Left renal cortex interstitium (tissue), 4 donors: ENCODE results near the gene SLC37A4. TPM values are rescaled to one million over a fixed set of nuclear protein-coding genes. Genes with fewer than 3 reads are reported as not detected.

Source experiments
- DNase-seq, 4 donors: peaks; one replicate each; pipeline ENCODE4 v3.0.0-alpha.2; 2013; ENCODE audit warnings: low read depth in 4 of 4, low spot score in 2 of 4, missing footprints in 1 of 4
- polyA plus RNA-seq, 4 donors: library from polyadenylated mRNA; unstranded; fragments of 120-200 nt; gene quantifications; one replicate each; pipeline ENCODE4 v1.2.1, GENCODE V29; 2013; ENCODE audit not compliant: insufficient read length in 4 of 4

Gene SLC37A4
- polyA plus RNA-seq, 4 donors: 79.3 to 109 (median 97.4) TPM

DNA sequence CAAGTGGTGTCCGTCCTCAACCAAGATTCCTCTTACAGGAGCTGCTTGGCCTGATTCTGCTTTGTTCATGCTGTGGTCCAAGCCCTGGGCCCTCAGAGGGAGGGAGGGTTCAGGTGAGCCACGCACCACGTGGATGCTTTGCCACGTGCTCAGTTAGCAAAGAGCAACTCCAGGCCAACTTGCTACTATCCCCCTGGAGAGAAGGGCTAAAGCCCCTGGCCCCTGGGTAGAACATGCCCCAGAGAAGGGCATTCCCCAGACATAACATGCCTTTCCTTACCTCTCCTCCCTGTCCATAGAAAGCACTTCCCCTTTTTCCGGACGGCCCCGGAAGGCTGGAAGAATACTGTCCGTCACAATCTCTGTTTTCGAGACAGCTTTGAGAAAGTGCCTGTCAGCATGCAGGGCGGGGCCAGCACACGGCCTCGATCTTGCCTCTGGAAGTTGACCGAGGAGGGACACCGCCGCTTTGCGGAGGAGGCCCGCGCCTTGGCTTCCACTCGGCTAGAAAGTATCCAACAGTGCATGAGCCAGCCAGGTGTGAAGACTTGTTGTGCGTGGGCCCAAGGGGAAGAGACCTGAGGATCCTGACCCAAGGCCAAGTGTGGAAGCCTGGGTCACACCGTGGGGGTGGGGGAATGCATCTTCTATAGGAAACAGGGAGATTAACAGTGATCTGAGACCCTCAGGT, 50.3 kb downstream of the SLC37A4 start:
- DNase-seq: no peak

DNA sequence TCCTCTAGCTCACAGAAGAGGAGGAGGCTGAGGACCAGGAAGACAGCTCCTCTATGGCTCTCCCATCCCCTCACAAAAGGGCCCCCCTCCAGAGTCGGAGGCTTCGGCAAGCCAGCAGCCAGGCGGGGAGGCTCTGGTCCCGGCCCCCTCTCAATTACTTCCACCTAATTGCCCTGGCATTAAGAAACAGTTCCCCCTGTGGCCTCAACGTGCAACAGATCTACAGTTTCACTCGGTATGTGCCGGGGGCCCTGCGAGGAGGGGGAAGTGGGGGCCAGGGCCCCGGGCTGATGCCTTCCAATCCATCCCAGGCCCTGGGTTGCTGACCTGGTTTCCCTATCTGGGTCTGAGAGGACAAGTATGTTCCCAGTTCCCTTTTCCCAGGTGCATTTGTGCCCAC, 51.2 kb downstream of the SLC37A4 start:
- DNase-seq: no peak

DNA sequence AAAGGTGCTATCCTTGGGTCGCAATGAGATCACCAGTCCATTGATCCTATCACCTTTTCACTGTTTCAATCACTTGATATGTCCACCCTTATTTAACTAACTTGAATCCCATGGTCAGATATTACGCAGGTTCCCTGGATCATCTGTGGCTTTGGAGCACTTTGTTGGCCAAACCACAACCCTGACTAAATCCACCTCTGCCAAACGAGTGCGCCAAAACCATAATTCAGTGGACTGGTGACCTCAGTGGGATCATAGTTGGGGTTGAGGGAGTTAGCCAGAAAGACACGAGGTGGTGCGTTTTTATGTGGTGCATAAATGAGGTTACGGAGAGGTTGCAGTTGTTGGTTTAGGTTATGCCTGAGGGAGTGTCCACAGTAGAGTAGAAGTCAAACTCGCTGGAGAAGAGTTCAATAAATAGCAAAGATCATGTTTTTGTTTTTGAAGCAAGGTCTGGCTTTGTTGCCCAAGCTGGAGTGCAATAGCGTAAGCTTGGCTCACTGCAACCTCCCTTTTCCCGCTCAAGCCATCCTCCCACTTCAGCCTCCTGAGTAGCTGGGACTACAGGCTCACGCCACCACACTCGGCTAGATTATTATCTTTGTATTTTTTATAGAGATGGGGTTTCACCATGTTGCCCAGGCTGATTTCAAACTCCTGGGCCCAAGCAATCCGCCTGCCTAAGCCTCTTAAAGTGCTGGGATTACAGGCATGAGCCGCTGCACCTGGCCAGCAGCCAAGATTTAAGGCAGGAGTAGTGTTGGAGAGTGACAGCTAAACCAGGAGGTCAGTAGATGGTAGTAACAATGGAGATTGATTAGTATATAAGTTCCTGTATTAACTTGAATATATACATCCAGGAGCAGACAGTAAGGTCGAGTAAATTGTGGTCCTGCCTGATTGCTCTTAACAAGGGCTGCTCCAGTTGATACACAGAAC, 54.6 kb downstream of the SLC37A4 start:
- no peak for DNase-seq

Other genes starting within 250 kb of the SLC37A4 start
- 100 to 1,000 TPM; 117 to 143 (median 122) TPM for gene DDX6, start 239.7 kb downstream of the SLC37A4 start, polyA plus RNA-seq
- under 1 TPM in 1 of 4 donors, not detected in 3; 0.05 TPM for gene CXCR5, start 147.0 kb downstream of the SLC37A4 start, polyA plus RNA-seq
- gene BCL9L, start 105.0 kb downstream of the SLC37A4 start, polyA plus RNA-seq: 10 to 100 TPM; 21.0 to 51.6 (median 36.3) TPM
- gene UPK2, start 74.6 kb downstream of the SLC37A4 start, polyA plus RNA-seq: 10 to 100 TPM in 2 of 4 donors, 1 to 10 TPM in 2; 6.8 to 25.9 (median 10.7) TPM
- gene FOXR1, start 59.1 kb downstream of the SLC37A4 start, polyA plus RNA-seq: under 1 TPM in 1 of 4 donors, not detected in 3; 0.17 TPM
- gene CENATAC, start 32.7 kb downstream of the SLC37A4 start, polyA plus RNA-seq: 10 to 100 TPM; 12.8 to 55.5 (median 27.3) TPM
- gene RPS25, start 12.5 kb downstream of the SLC37A4 start, polyA plus RNA-seq: 1,000 to 10,000 TPM in 3 of 4 donors, 100 to 1,000 TPM in 1; 957 to 1,296 (median 1,137) TPM
- gene TRAPPC4, start 12.1 kb downstream of the SLC37A4 start, polyA plus RNA-seq: 100 to 1,000 TPM in 3 of 4 donors, 10 to 100 TPM in 1; 88.9 to 139 (median 111) TPM
- 100 to 1,000 TPM; 108 to 128 (median 121) TPM for gene HYOU1, start 26.3 kb upstream of the SLC37A4 start, polyA plus RNA-seq
- 10 to 100 TPM; 56.5 to 61.0 (median 57.5) TPM for gene VPS11, start 36.9 kb upstream of the SLC37A4 start, polyA plus RNA-seq
- gene HMBS, start 54.0 kb upstream of the SLC37A4 start, polyA plus RNA-seq: 10 to 100 TPM; 25.6 to 29.4 (median 28.8) TPM
- 10 to 100 TPM; 47.7 to 64.9 (median 55.5) TPM for gene DPAGT1, start 71.0 kb upstream of the SLC37A4 start, polyA plus RNA-seq
- 10 to 100 TPM; 10.1 to 14.2 (median 11.0) TPM for gene C2CD2L, start 76.5 kb upstream of the SLC37A4 start, polyA plus RNA-seq
- gene HINFP, start 90.7 kb upstream of the SLC37A4 start, polyA plus RNA-seq: 10 to 100 TPM; 23.5 to 48.6 (median 38.0) TPM
- gene ABCG4, start 118.2 kb upstream of the SLC37A4 start, polyA plus RNA-seq: 1 to 10 TPM in 1 of 4 donors, under 1 TPM in 3; 0.52 to 1.1 (median 0.80) TPM
- 10 to 100 TPM; 10.7 to 14.8 (median 12.6) TPM for gene NLRX1, start 137.8 kb upstream of the SLC37A4 start, polyA plus RNA-seq
- gene NHERF4, start 154.6 kb upstream of the SLC37A4 start, polyA plus RNA-seq: 10 to 100 TPM; 10.9 to 22.2 (median 16.3) TPM
- 10 to 100 TPM; 16.1 to 20.9 (median 18.6) TPM for gene CBL, start 175.5 kb upstream of the SLC37A4 start, polyA plus RNA-seq